ENCODE results near the gene SHMT2. TPM values are rescaled to one million over a fixed set of nuclear protein-coding genes. Genes with fewer than 3 reads are reported as not detected.

Gene SHMT2
- total and polyA plus RNA-seq, 2 donors (not counting 1 experiment from before 2014, with no cell fraction given) = 154 to 380 TPM

GRCh38 chr12:57229046-57229633 lies 371 bp upstream of the SHMT2 start:
- Histone ChIP-seq H4K20me1 (ENCODE audit: control insufficient read depth, extremely low read depth, insufficient read depth, low read length) (peaks cover 2% of the 10 kb centered on the region), H3K4me1 (ENCODE audit: control insufficient read depth, extremely low read depth, insufficient read depth, low read length) (peaks cover 29% of the 10 kb centered on the region), H3K36me3 (ENCODE audit: control insufficient read depth, insufficient read depth, low read length) (peaks cover 24% of the 10 kb centered on the region), H3K9me3 (ENCODE audit: control insufficient read depth, insufficient read depth, low read depth, low read length) (no peaks in the 10 kb centered on the region), H2AFZ (ENCODE audit: low read length) (peak overlapping the region; percentile 11), H3K9ac (ENCODE audit: insufficient read depth, low read length) (no peak overlapping the region), H3K27ac (ENCODE audit: insufficient read depth, low read length) (peak overlapping the region; percentile 91), H3K4me2 (ENCODE audit: extremely low read depth, insufficient read depth, low read length) (peak overlapping the region; percentile 4), H3K79me2 (ENCODE audit: control insufficient read depth, insufficient read depth, low read length) (peaks cover 28% of the 10 kb centered on the region), H3K27me3 (ENCODE audit: control insufficient read depth, insufficient read depth, low read length) (peaks cover 3% of the 10 kb centered on the region), H3K4me3 (replicated peaks in 1 of 4; ENCODE audit: control extremely low read depth in 1 of 4, insufficient read depth in 1 of 4, low read depth in 3 of 4, low read length in 4 of 4) (peak overlapping the region; percentile 58 to 97 (median 88))
- no peak for TF ChIP-seq CTCF (conservative IDR thresholded peaks at IDR 0.05 in 1 of 2, IDR thresholded peaks at IDR 0.05 in 1 of 2; ENCODE audit: low read depth in 1 of 2, low read length in 2 of 2)
- TF ChIP-seq EZH2 (IDR thresholded peaks at IDR 0.05; ENCODE audit: low read length, missing control alignments) = no peak
- DNase-seq (ENCODE audit: low read depth in 2 of 2) = no peak

GRCh38 chr12:57230381-57231155 lies 1.1 kb downstream of the SHMT2 start:
- H3K9me3 ChIP-seq (ENCODE audit: control insufficient read depth, insufficient read depth, low read depth, low read length) = no peaks in the 10 kb centered on the region
- peaks cover 3% of the 10 kb centered on the region for H3K27me3 ChIP-seq (ENCODE audit: control insufficient read depth, insufficient read depth, low read length)
- peak overlapping the region; percentile 91 for H3K27ac ChIP-seq (ENCODE audit: insufficient read depth, low read length)
- peaks cover 2% of the 10 kb centered on the region for H4K20me1 ChIP-seq (ENCODE audit: control insufficient read depth, extremely low read depth, insufficient read depth, low read length)
- H3K36me3 ChIP-seq (ENCODE audit: control insufficient read depth, insufficient read depth, low read length) = peaks cover 30% of the 10 kb centered on the region
- DNase-seq (ENCODE audit: low read depth in 2 of 2) = peak in 1 of 2 donors; percentile 28
- peak overlapping the region; percentile 99 for H3K4me2 ChIP-seq (ENCODE audit: extremely low read depth, insufficient read depth, low read length)
- TF ChIP-seq EZH2 (IDR thresholded peaks at IDR 0.05; ENCODE audit: low read length, missing control alignments) (no peak), CTCF (conservative IDR thresholded peaks at IDR 0.05 in 1 of 2, IDR thresholded peaks at IDR 0.05 in 1 of 2; ENCODE audit: low read depth in 1 of 2, low read length in 2 of 2) (no peak)
- H3K79me2 ChIP-seq (ENCODE audit: control insufficient read depth, insufficient read depth, low read length) = peaks cover 28% of the 10 kb centered on the region
- no peak overlapping the region for H2AFZ ChIP-seq (ENCODE audit: low read length)
- peak overlapping the region; percentile 58 to 97 (median 88) for H3K4me3 ChIP-seq (replicated peaks in 1 of 4; ENCODE audit: control extremely low read depth in 1 of 4, insufficient read depth in 1 of 4, low read depth in 3 of 4, low read length in 4 of 4)
- H3K4me1 ChIP-seq (ENCODE audit: control insufficient read depth, extremely low read depth, insufficient read depth, low read length) = peaks cover 40% of the 10 kb centered on the region
- H3K9ac ChIP-seq (ENCODE audit: insufficient read depth, low read length) = peak overlapping the region; percentile 88

GRCh38 chr12:57231276-57232021 lies 1.9 kb downstream of the SHMT2 start:
- Histone ChIP-seq H3K27ac (ENCODE audit: insufficient read depth, low read length) (peak overlapping the region; percentile 91), H3K27me3 (ENCODE audit: control insufficient read depth, insufficient read depth, low read length) (peaks cover under 1% of the 10 kb centered on the region), H3K36me3 (ENCODE audit: control insufficient read depth, insufficient read depth, low read length) (peaks cover 30% of the 10 kb centered on the region), H4K20me1 (ENCODE audit: control insufficient read depth, extremely low read depth, insufficient read depth, low read length) (peaks cover 2% of the 10 kb centered on the region), H3K4me2 (ENCODE audit: extremely low read depth, insufficient read depth, low read length) (peak overlapping the region; percentile 99), H3K4me3 (replicated peaks in 1 of 4; ENCODE audit: control extremely low read depth in 1 of 4, insufficient read depth in 1 of 4, low read depth in 3 of 4, low read length in 4 of 4) (peak overlapping the region; percentile 58 to 97 (median 88)), H3K79me2 (ENCODE audit: control insufficient read depth, insufficient read depth, low read length) (peaks cover 28% of the 10 kb centered on the region), H3K9ac (ENCODE audit: insufficient read depth, low read length) (no peak overlapping the region), H3K4me1 (ENCODE audit: control insufficient read depth, extremely low read depth, insufficient read depth, low read length) (peaks cover 42% of the 10 kb centered on the region), H2AFZ (ENCODE audit: low read length) (no peak overlapping the region), H3K9me3 (ENCODE audit: control insufficient read depth, insufficient read depth, low read depth, low read length) (no peaks in the 10 kb centered on the region)
- TF ChIP-seq CTCF (conservative IDR thresholded peaks at IDR 0.05 in 1 of 2, IDR thresholded peaks at IDR 0.05 in 1 of 2; ENCODE audit: low read depth in 1 of 2, low read length in 2 of 2) = no peak
- TF ChIP-seq EZH2 (IDR thresholded peaks at IDR 0.05; ENCODE audit: low read length, missing control alignments) = no peak
- DNase-seq (ENCODE audit: low read depth in 2 of 2) = no peak
